22Rv1 (cell line): ENCODE data around the gene SLC22A12.

Experiments used
- H3K27ac ChIP-seq: fragments of 450-650 bp; 2 replicates; pipeline ENCODE4 v1.5.1; 2017
- ZFX ChIP-seq: fragments of 450-650 bp; IDR thresholded peaks from 2 replicates; pipeline ENCODE4 v1.6.1; 2017; ENCODE audit warnings: antibody characterized with exemption, borderline replicate concordance
- TF ChIP-seq, protein P1 (sequence below): fragments of 450-650 bp; IDR thresholded peaks from 2 replicates; pipeline ENCODE4 v1.5.1; 2017; ENCODE audit warnings: mild to moderate bottlenecking

The SLC22A12 gene

DNA sequence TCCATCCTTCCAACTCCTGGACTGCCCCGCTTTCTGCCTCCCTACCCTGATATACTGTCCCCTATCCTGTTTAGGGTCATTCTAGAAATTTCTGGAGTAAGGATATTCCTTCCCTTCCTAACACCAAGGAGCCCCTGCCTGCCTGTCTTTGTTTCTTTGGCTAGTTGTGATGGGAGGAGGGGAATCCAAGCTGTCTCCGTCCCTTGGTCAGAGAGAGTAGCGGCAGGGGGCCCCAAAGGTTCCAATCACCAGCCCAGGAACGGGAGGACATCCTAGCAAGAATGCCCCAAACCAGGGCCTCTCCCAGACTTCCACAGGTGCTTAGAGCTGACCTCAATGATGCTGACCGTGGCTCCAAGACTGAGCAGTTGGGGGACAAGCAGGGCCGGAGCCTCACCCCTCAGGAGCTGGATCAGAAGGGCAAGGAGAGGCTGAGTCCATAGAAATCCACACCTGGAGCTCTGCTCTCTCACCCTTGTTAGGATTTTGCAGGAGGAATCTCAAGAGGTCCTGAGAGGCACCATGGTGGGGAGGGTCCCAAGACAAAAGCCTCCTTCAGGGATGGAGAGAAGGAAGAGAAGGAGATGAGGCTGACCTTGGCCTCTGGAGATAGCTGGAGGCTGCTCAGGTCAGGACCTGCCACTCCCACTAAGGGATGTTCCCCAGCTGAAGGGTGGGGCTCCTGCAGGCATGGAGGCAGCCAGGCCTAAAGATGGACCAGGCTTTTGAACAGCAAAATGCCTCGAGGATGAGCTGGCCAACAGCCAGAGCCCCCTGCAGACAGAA is 13.6 kb downstream of the SLC22A12 start:
- no peak overlapping the region for H3K27ac ChIP-seq
- no peak for TF ChIP-seq ZFX
- TF ChIP-seq, protein P1, sequence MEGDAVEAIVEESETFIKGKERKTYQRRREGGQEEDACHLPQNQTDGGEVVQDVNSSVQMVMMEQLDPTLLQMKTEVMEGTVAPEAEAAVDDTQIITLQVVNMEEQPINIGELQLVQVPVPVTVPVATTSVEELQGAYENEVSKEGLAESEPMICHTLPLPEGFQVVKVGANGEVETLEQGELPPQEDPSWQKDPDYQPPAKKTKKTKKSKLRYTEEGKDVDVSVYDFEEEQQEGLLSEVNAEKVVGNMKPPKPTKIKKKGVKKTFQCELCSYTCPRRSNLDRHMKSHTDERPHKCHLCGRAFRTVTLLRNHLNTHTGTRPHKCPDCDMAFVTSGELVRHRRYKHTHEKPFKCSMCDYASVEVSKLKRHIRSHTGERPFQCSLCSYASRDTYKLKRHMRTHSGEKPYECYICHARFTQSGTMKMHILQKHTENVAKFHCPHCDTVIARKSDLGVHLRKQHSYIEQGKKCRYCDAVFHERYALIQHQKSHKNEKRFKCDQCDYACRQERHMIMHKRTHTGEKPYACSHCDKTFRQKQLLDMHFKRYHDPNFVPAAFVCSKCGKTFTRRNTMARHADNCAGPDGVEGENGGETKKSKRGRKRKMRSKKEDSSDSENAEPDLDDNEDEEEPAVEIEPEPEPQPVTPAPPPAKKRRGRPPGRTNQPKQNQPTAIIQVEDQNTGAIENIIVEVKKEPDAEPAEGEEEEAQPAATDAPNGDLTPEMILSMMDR, result no peak

DNA sequence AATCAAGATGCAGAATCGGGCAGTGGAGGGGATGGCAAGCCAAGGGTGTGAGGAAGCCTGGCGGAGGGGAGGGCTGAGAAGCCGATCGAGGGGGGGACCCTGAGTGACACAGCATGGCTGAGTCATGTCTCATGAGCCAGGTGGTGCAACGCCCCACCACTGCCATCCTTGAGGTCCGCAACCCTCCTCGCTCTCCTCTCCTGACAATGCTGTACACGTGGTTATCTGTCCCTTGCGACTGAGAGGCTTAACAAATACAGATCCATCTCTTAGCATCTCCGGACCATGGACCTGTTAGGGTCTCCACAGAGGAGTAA is 14.2 kb downstream of the SLC22A12 start:
- TF ChIP-seq, protein P1, result no peak
- no peak for TF ChIP-seq ZFX
- no peak overlapping the region for H3K27ac ChIP-seq

DNA sequence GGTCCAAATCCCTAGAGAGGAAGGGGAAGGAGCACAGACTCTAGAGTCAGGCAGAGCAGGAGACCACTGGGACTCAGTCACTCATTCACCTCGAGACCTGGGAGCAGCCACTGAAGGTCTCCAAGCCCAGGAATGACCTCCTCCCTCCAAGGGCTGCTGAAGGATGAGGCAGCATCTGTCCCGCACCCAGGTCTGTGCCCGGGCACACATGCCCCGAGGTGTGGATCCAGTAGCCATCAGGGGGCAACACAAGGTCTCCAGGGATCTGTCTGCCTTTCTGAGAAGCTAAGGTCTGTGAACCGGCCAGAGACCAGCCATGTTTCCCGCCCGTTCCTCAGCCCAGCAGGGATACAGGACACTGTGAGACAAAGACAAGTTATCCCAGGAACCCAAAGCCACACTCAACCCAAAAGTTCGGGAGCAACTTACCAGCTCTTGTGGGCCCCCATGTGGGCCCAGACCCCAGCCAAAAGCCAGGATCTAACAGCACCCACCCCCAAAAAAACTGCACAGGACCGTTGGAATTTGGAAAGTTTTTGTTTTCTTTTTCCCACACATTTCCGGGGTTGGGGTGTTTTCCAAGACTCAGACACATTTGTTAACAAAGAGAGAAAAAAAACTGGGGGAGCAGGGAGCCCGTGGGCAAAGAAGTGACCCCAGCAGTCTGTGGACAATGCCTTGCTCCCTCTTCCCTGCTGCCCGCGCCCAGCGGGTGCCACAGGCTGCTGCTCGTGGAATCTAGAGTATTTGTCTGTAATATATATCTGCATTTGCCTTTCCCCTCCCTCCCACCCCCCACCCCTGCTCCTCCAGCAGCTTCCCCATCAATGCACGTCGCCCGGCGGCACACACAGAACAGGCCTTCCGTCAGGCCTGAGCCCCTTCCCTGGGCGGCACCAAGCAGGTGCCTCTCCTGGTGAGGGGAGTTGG is 14.9 kb downstream of the SLC22A12 start:
- no peak overlapping the region for H3K27ac ChIP-seq

DNA sequence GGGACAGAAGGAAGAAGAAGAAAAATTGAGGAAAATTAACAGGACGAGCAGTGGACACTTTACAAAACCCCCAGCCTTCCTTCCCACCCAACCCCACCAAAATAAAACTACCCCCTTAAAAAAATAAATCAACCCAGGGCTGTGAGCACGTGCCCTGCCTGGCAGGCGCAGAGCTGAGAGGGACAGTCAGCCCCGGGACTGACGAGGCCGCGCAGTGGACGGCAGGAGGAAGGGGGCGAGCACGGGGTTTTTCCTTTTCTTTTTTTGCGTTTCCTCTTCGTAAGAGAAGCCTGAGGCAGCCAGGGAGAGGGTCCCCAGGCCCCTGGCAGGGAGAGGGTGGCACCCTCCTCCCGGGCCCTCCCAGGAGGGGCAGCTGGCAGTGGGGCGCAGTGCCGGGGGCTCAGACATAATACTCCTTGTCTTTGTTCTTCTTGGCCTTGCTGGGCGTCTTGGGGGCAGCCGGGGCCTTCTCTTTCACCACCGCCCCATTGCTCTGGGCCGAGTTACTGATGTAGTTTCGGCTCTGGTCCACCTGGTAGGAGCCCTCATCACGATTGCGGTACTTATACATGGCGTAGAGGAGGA is 15.9 kb downstream of the SLC22A12 start:
- no peak overlapping the region for H3K27ac ChIP-seq
- no peak for TF ChIP-seq ZFX
- TF ChIP-seq, protein P1, result no peak

More for the DNA sequence above, 14.9 kb downstream of the SLC22A12 start:
- no peak for TF ChIP-seq ZFX
- TF ChIP-seq, protein P1, result no peak

DNA sequence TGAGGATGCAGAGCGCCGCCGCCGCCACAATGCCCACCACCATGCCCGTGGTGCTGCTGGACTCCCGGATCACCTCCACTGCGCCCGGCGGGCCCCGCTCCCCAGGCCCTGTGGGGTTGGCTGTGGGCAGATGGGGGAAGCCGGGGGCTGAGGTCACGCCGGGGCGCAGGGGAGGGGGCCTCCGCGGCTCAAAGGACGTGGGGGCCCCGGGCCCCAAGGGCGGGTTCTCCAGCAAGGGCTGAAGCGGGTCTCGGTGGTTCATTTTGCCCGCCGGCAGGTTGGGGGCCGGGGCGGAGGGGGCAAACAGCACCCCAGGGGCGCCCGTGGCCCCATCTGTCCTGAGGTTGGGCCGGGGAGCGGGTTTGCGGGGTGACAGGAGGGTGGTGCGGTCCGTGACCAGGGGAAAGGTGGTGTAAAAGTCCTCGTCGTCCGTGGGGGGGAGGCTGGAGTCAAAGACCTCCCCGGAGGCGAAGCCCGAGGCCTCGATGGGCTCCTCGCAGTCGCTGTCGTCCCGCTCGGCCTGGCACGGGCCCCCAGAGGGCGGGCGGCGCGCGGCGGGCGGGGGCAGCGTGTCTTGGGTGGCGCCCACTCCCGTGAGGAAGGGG is 16.5 kb downstream of the SLC22A12 start:
- TF ChIP-seq, protein P1, result no peak
- no peak for TF ChIP-seq ZFX
- H3K27ac ChIP-seq, result no peak overlapping the region

DNA sequence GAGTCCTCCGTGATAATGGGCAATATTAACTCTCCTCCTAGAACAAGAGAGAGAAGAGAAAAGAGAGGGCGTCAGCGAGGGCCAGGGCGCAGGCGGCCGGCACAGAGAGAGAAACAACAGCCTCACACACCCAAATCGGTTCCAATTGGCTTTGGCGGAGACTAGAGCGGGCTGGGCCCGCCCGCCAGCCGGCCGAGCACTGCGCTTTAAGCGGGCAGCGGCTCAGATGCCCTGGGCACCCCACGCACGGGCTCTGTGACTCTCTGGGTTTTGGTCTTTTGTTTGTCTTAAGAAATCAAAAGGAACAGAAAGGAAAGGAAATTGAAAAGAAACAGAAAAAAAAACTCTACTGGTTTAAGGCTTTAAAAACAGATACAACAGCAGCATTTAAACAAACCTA is 17.0 kb downstream of the SLC22A12 start:
- no peak for TF ChIP-seq ZFX
- TF ChIP-seq, protein P1, result no peak
- H3K27ac ChIP-seq, result no peak overlapping the region
